ENCODE results near the gene DHRS7B.

GRCh38 chr17:21125862-21126261, 902 bp upstream of the DHRS7B start:
- TF ChIP-seq CTCF (IDR thresholded peaks at IDR 0.05; ENCODE audit: low read depth, low read length) (no peak), POLR2A (IDR thresholded peaks at IDR 0.05; ENCODE audit: extremely low read depth, insufficient read length) (no peak)
